ENCODE measurements around the gene TSR1.
"Not testable (repeated sequence)": the region's sequence is repeated elsewhere in the genome, so short reads cannot be mapped to it uniquely, and the experiment has no call there.

Gene TSR1

GRCh38 chr17:2335726-2336214, 487 bp downstream of the TSR1 start:
- DNase-seq, result no peak

- no peak for DNase-seq
Observed at GRCh38 chr17:2331303-2331702, 5.0 kb downstream of the TSR1 start.

GRCh38 chr17:2323629-2324314, 12.5 kb downstream of the TSR1 start:
- no peak for DNase-seq

GRCh38 chr17:2321399-2321798, 14.9 kb downstream of the TSR1 start:
- no peak for DNase-seq

- no peak for DNase-seq
Observed at GRCh38 chr17:2319051-2319450, 17.2 kb downstream of the TSR1 start.

- DNase-seq, result no peak
Observed at GRCh38 chr17:2317796-2318195, 18.5 kb downstream of the TSR1 start.

- not testable (repeated sequence) for DNase-seq
Observed at GRCh38 chr17:2316916-2317205, 19.4 kb downstream of the TSR1 start.

- DNase-seq, result no peak
Observed at GRCh38 chr17:2312736-2313135, 23.5 kb downstream of the TSR1 start.

- DNase-seq, result no peak
Observed at GRCh38 chr17:2309338-2310154, 26.7 kb downstream of the TSR1 start.

- no peak for DNase-seq
Observed at GRCh38 chr17:2304931-2305330, 31.3 kb downstream of the TSR1 start.

- peak; percentile 90 to 98 (median 94) for DNase-seq
Observed at GRCh38 chr17:2303204-2304188, 32.8 kb downstream of the TSR1 start, which contains the start of the genes SMG6 and SRR. Gene SMG6 (minus strand): TSS chr17:2303785. CDS start chr17:2303720, 65 bp downstream. Gene SRR (plus strand): TSS chr17:2303950. CDS start chr17:2315561, 11,611 bp downstream.

GRCh38 chr17:2302778-2303203, 33.5 kb downstream of the TSR1 start:
- no peak for DNase-seq

GRCh38 chr17:2299756-2300155, 36.5 kb downstream of the TSR1 start:
- DNase-seq, result no peak

- DNase-seq, result no peak
Observed at GRCh38 chr17:2299136-2299535, 37.1 kb downstream of the TSR1 start.

GRCh38 chr17:2297023-2297422, 39.2 kb downstream of the TSR1 start:
- no peak for DNase-seq

GRCh38 chr17:2295575-2295974, 40.7 kb downstream of the TSR1 start:
- no peak for DNase-seq

- no peak for DNase-seq
Observed at GRCh38 chr17:2292100-2292499, 44.2 kb downstream of the TSR1 start.

- no peak for DNase-seq
Observed at GRCh38 chr17:2289878-2290478, 46.3 kb downstream of the TSR1 start.

GRCh38 chr17:2283302-2283701, 53.0 kb downstream of the TSR1 start:
- no peak for DNase-seq

- DNase-seq, result no peak
Observed at GRCh38 chr17:2282297-2282873, 53.9 kb downstream of the TSR1 start.

GRCh38 chr17:2279707-2280106, 56.5 kb downstream of the TSR1 start:
- no peak for DNase-seq

All from activated naive CD4-positive, alpha-beta T cell (primary cell).